Fibroblast of the conjunctiva (primary cell): ENCODE measurements around the gene PRKCB.

Source experiments
- DNase-seq: peaks from one replicate; pipeline ENCODE4 v3.0.0-alpha.2; 2010; ENCODE audit warnings: low read depth

PRKCB gene

GRCh38 chr16:23968176-23968575, 132.4 kb downstream of the PRKCB start:
- no peak for DNase-seq

GRCh38 chr16:23969468-23970297, 133.9 kb downstream of the PRKCB start:
- no peak for DNase-seq

GRCh38 chr16:23974223-23974622, 138.4 kb downstream of the PRKCB start:
- no peak for DNase-seq

GRCh38 chr16:23975293-23975692, 139.5 kb downstream of the PRKCB start:
- no peak for DNase-seq

- DNase-seq: no peak
These were observed 140.3 kb downstream of the PRKCB start for GRCh38 chr16:23976091-23976490.

- no peak for DNase-seq
These were observed 140.7 kb downstream of the PRKCB start for GRCh38 chr16:23976524-23976923.

GRCh38 chr16:23979441-23979840, 143.7 kb downstream of the PRKCB start:
- DNase-seq: no peak

- DNase-seq: no peak
These were observed 144.2 kb downstream of the PRKCB start for GRCh38 chr16:23979982-23980381.

GRCh38 chr16:23981429-23982399, 145.9 kb downstream of the PRKCB start:
- DNase-seq: no peak

GRCh38 chr16:23986455-23986854, 150.7 kb downstream of the PRKCB start:
- no peak for DNase-seq

GRCh38 chr16:23987443-23987842, 151.7 kb downstream of the PRKCB start:
- no peak for DNase-seq

- DNase-seq: no peak
These were observed 154.7 kb downstream of the PRKCB start for GRCh38 chr16:23990507-23990906.

- no peak for DNase-seq
These were observed 155.3 kb downstream of the PRKCB start for GRCh38 chr16:23991066-23991465.

GRCh38 chr16:23994615-23995014, 158.8 kb downstream of the PRKCB start:
- DNase-seq: no peak

- no peak for DNase-seq
These were observed 160.6 kb downstream of the PRKCB start for GRCh38 chr16:23996258-23996955.

GRCh38 chr16:23998771-23999170, 163.0 kb downstream of the PRKCB start:
- no peak for DNase-seq

- no peak for DNase-seq
These were observed 163.9 kb downstream of the PRKCB start for GRCh38 chr16:23999663-24000062.

- no peak for DNase-seq
These were observed 165.9 kb downstream of the PRKCB start for GRCh38 chr16:24001710-24002109.

GRCh38 chr16:24002619-24003018, 166.8 kb downstream of the PRKCB start:
- DNase-seq: no peak

GRCh38 chr16:24005577-24005976, 169.8 kb downstream of the PRKCB start:
- no peak for DNase-seq

GRCh38 chr16:24007391-24007790, 171.6 kb downstream of the PRKCB start:
- DNase-seq: no peak

- no peak for DNase-seq
These were observed 172.2 kb downstream of the PRKCB start for GRCh38 chr16:24007934-24008333.
